OCI-LY7 (cell line): ENCODE measurements around the gene PRKN. TPM values are rescaled to one million over a fixed set of nuclear protein-coding genes. Genes with fewer than 3 reads are reported as not detected.

Experiments used
- BruUV-seq: library from RNA; stranded (reverse); fragments of 400-500 nt; replicated peaks from 2 replicates; lab custom pipeline; 2021; lab: Mats Ljungman, UMichigan
- CTCF ChIA-PET: fragments of 300-600 bp; sonication (Branson Sonifier 250); formaldehyde crosslinking; loops from one replicate; lab custom pipeline; 2022; ENCODE audit warnings: antibody characterized with exemption; ENCODE audit not compliant: unreplicated experiment; lab: Charles Lee
- POLR2A ChIA-PET: fragments of 300-600 bp; sonication (Branson Sonifier 250); formaldehyde crosslinking; loops from one replicate; lab custom pipeline; 2022; ENCODE audit warnings: antibody characterized with exemption; lab: Charles Lee
- DNase-seq: peaks from one replicate; pipeline ENCODE4 v3.0.0-alpha.2; 2015; ENCODE audit warnings: low spot score
- H2AFZ ChIP-seq: fragments of 200-600 bp; sonication (generic), shearing (Covaris generic); 2 replicates; pipeline ENCODE4 v1.6.1; 2014; ENCODE audit warnings: mild to moderate bottlenecking, antibody characterized with exemption, low read length, moderate library complexity
- H3K27ac ChIP-seq: fragments of 200-600 bp; sonication (generic); 2 replicates; pipeline ENCODE4 v1.5.1; 2014; ENCODE audit warnings: mixed run types, low read depth, mild to moderate bottlenecking, moderate library complexity, low read length, inconsistent platforms; ENCODE audit not compliant: poor library complexity, severe bottlenecking
- H3K36me3 ChIP-seq: fragments of 200-600 bp; sonication (generic); 2 replicates; pipeline ENCODE4 v1.6.1; 2014; ENCODE audit warnings: mild to moderate bottlenecking, antibody characterized with exemption, low read length, moderate library complexity, mixed read lengths; ENCODE audit not compliant: insufficient read depth
- H3K4me1 ChIP-seq: fragments of 200-600 bp; sonication (generic); 2 replicates; pipeline ENCODE4 v1.5.1; 2014; ENCODE audit warnings: mild to moderate bottlenecking, low read length; ENCODE audit not compliant: insufficient read depth, poor library complexity, severe bottlenecking
- H3K4me2 ChIP-seq: fragments of 200-600 bp; sonication (generic); 2 replicates; pipeline ENCODE4 v1.6.1; 2014; ENCODE audit warnings: mild to moderate bottlenecking, low read length
- H3K4me3 ChIP-seq: fragments of 200-600 bp; sonication (generic); 2 replicates; pipeline ENCODE4 v1.5.1; 2014; ENCODE audit warnings: mild to moderate bottlenecking, low read depth, low read length; ENCODE audit not compliant: poor library complexity, severe bottlenecking
- H3K79me2 ChIP-seq: fragments of 200-600 bp; sonication (generic); 2 replicates; pipeline ENCODE4 v1.6.1; 2016; ENCODE audit warnings: low read depth, mild to moderate bottlenecking, low read length, moderate library complexity, mixed read lengths; ENCODE audit not compliant: insufficient read depth
- H3K9me2 ChIP-seq: fragments of 200-600 bp; sonication (generic); 2 replicates; pipeline ENCODE4 v1.6.1; 2016; ENCODE audit warnings: mild to moderate bottlenecking, low read length, mixed read lengths; ENCODE audit not compliant: insufficient read depth
- H3K9me3 ChIP-seq: fragments of 200-600 bp; sonication (generic); 2 replicates; pipeline ENCODE4 v1.6.1; 2014; ENCODE audit warnings: mild to moderate bottlenecking, mixed run types, low read length, mixed read lengths
- H4K20me1 ChIP-seq: fragments of 200-600 bp; sonication (generic); 2 replicates; pipeline ENCODE4 v1.6.1; 2014; ENCODE audit warnings: mild to moderate bottlenecking, antibody characterized with exemption, low read length, moderate library complexity, mixed read lengths; ENCODE audit not compliant: insufficient read depth
- CTCF ChIP-seq: fragments of 200-600 bp; sonication (generic); conservative IDR thresholded peaks from 2 replicates; pipeline ENCODE4 v1.5.1; 2014; ENCODE audit warnings: mild to moderate bottlenecking, antibody characterized with exemption, low read length, moderate library complexity, mixed read lengths
- EZH2phosphoT487 ChIP-seq: fragments of 200-600 bp; sonication (generic); IDR thresholded peaks from 2 replicates; pipeline ENCODE4 v1.6.1; 2018; ENCODE audit warnings: low read depth, borderline replicate concordance, mild to moderate bottlenecking, mixed run types, antibody characterized with exemption, low read length, moderate library complexity, mixed read lengths
- intact Hi-C: fragments of 100-400 bp; cut with micrococcal nuclease; formaldehyde crosslinking; loops from one replicate; pipeline ENCODE4 v1.10.0; 2022; ENCODE audit not compliant: unreplicated experiment
- total RNA-seq, 2 experiments: library from RNA; depleted of rRNA in 1 of 2; stranded (reverse); fragments of >200 nt in 1 of 2; shearing (Covaris generic) in 1 of 2; gene quantifications; 2 replicates each; pipeline ENCODE4 v1.2.3, GENCODE V29; 2014 to 2022

PRKN gene
- total RNA-seq, 2 experiments from 2014 or later: 1.3 to 2.0 TPM

- no peak overlapping the region for H3K27ac ChIP-seq
- H3K36me3 ChIP-seq: no peaks in the 10 kb centered on the region
- intact Hi-C loops: no loop called here
- H4K20me1 ChIP-seq: no peaks in the 10 kb centered on the region
- BruUV-seq: no TSS peak
- no peak for DNase-seq
- no peak overlapping the region for H3K4me3 ChIP-seq
- POLR2A ChIA-PET: no interaction called here
- H3K9me3 ChIP-seq: no peaks in the 10 kb centered on the region
- H2AFZ ChIP-seq: no peak overlapping the region
- H3K4me2 ChIP-seq: no peak overlapping the region
- H3K79me2 ChIP-seq: no peaks in the 10 kb centered on the region
- CTCF ChIA-PET: no interaction called here
- no peak for TF ChIP-seq EZH2phosphoT487
- no peak for TF ChIP-seq CTCF
- H3K4me1 ChIP-seq: no peaks in the 10 kb centered on the region
- no peaks in the 10 kb centered on the region for H3K9me2 ChIP-seq
Observed at GRCh38 chr6:161403717-161404116, 1323.8 kb downstream of the PRKN start.

GRCh38 chr6:161401587-161402309 is 1325.8 kb downstream of the PRKN start:
- POLR2A ChIA-PET: no interaction called here
- no peaks in the 10 kb centered on the region for H3K4me1 ChIP-seq
- TF ChIP-seq EZH2phosphoT487 (no peak), CTCF (no peak)
- intact Hi-C loops: no loop called here
- H3K9me2 ChIP-seq: no peaks in the 10 kb centered on the region
- no TSS peak for BruUV-seq
- no peak overlapping the region for H3K4me3 ChIP-seq
- no peaks in the 10 kb centered on the region for H4K20me1 ChIP-seq
- no peaks in the 10 kb centered on the region for H3K79me2 ChIP-seq
- no peak for DNase-seq
- no peak overlapping the region for H2AFZ ChIP-seq
- H3K4me2 ChIP-seq: no peak overlapping the region
- H3K27ac ChIP-seq: no peak overlapping the region
- H3K9me3 ChIP-seq: no peaks in the 10 kb centered on the region
- no peaks in the 10 kb centered on the region for H3K36me3 ChIP-seq
- CTCF ChIA-PET: no interaction called here

GRCh38 chr6:161400671-161401070 is 1326.9 kb downstream of the PRKN start:
- TF ChIP-seq CTCF (no peak), EZH2phosphoT487 (no peak)
- intact Hi-C loops: no loop called here
- ChIA-PET POLR2A (interaction anchor here (0.7 kb wide), 1 partner anchor 513 kb away, joined by 3 read pairs; no protein-coding TSS in a partner anchor), CTCF (no interaction called here)
- DNase-seq: no peak
- no peaks in the 10 kb centered on the region for H4K20me1 ChIP-seq
- no peaks in the 10 kb centered on the region for H3K9me2 ChIP-seq
- H3K4me2 ChIP-seq: no peak overlapping the region
- no peak overlapping the region for H3K27ac ChIP-seq
- H3K36me3 ChIP-seq: no peaks in the 10 kb centered on the region
- no TSS peak for BruUV-seq
- H3K79me2 ChIP-seq: no peaks in the 10 kb centered on the region
- no peaks in the 10 kb centered on the region for H3K9me3 ChIP-seq
- no peak overlapping the region for H3K4me3 ChIP-seq
- no peak overlapping the region for H2AFZ ChIP-seq
- H3K4me1 ChIP-seq: no peaks in the 10 kb centered on the region
